Coronary artery (tissue), 2 donors: ENCODE data around the gene RSAD1.

Experiments
- DNase-seq: peaks from one replicate; pipeline ENCODE4 v3.0.0-alpha.2; 2017; ENCODE audit warnings: low spot score
- H3K27ac ChIP-seq, 2 donors: fragments of 200-600 bp; sonication (generic); one replicate each; pipeline ENCODE4 v1.5.1; 2016 to 2019
- H3K4me3 ChIP-seq: fragments of 200-600 bp; sonication (generic); 2 replicates; pipeline ENCODE4 v1.5.1; 2016; ENCODE audit warnings: mild to moderate bottlenecking, moderate library complexity
- TF ChIP-seq, protein P1 (sequence below): fragments of 200-600 bp; sonication (generic); IDR thresholded peaks from one replicate; pipeline ENCODE4 v1.5.1; 2019; ENCODE audit warnings: antibody characterized with exemption

RSAD1 gene

DNA sequence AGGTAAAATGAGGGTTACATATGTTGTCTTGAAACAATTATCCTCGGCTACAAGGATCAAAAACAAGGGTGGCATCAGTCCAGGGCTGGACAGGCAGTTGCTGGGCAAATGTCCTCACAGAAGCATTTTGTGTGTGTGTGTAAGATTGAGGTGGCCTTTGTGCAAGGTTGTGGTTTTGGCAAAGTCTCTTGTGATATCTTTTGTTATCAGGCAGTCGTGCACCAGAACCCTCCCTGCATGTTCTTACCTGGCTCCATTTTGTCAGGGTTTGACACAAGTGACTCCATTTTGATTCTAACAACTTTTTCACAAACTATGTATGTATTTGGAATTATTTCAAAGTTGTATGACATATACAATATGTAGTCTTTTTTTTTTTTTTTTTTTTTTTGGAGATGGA is 30.0 kb upstream of the RSAD1 start:
- TF ChIP-seq, protein P1, sequence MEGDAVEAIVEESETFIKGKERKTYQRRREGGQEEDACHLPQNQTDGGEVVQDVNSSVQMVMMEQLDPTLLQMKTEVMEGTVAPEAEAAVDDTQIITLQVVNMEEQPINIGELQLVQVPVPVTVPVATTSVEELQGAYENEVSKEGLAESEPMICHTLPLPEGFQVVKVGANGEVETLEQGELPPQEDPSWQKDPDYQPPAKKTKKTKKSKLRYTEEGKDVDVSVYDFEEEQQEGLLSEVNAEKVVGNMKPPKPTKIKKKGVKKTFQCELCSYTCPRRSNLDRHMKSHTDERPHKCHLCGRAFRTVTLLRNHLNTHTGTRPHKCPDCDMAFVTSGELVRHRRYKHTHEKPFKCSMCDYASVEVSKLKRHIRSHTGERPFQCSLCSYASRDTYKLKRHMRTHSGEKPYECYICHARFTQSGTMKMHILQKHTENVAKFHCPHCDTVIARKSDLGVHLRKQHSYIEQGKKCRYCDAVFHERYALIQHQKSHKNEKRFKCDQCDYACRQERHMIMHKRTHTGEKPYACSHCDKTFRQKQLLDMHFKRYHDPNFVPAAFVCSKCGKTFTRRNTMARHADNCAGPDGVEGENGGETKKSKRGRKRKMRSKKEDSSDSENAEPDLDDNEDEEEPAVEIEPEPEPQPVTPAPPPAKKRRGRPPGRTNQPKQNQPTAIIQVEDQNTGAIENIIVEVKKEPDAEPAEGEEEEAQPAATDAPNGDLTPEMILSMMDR, result no peak
- DNase-seq, result no peak
- Histone ChIP-seq H3K27ac (no peak overlapping the region), H3K4me3 (no peak overlapping the region)

DNA sequence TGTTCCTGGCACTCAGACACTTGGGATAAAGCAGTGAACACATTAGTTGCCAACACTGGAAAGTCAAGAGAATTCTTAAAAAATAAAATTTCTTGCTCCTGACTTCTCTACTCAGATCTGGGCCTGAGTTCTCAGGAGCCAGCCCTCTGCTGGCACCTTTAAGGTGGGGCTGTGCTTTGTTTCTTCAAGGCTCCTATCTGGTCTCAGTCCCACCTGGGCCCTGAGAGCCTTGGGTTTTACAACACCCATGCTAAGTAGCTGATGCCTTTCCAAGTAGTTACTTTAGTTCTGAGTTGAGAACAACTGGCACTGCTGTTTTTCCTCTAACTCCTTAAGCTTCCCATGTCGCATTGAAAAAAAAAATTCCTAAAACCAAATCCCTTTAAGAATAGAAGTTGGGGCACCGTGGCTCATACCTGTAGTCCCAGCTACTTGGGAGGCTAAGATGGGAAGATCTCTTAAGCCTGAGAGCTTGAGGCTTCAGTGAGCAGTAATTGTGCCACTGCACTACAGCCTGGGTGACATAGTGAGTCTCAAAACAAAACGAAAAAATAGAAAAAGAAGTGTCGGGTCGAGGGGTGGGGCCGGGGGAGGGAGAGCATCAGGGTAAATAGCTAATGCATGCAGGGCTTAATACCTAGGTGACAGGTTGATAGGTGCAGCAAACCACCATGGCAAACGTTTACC is 26.6 kb upstream of the RSAD1 start:
- Histone ChIP-seq H3K4me3 (no peak overlapping the region), H3K27ac (no peak overlapping the region)
- TF ChIP-seq, protein P1, result no peak
- no peak for DNase-seq

DNA sequence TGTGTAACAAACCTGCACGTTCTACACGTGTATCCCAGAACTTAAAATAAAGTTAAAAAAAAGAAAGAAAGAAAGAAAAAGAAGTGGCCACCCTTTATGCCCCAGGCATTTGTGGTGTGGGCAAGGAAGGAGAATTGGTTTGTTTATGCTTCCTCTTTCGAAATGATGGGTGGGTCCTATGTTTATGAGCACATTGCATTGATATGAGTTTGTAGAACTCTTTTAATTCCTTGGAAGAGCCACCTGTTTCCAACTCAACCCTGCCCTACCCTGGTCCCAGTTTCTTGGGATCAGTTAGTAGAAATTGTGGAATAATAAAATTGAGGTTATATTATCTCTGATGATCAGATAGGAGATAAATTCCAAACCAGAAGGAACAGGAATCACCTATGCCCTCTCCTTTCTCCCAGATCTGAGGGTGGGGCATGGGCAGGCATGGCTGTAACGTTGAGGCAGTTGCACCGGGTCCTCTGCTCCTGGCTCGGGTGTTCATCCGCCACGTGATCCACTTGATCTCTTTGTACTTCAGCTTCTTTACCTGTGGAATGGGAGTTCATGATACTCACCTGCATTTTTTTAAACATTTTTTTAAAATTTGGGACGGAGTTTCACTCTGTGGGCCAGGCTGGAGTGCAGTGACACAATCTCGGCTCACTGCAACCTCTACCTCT is 25.9 kb upstream of the RSAD1 start:
- Histone ChIP-seq H3K27ac (no peak overlapping the region), H3K4me3 (no peak overlapping the region)
- DNase-seq, result no peak
- TF ChIP-seq, protein P1, result no peak

DNA sequence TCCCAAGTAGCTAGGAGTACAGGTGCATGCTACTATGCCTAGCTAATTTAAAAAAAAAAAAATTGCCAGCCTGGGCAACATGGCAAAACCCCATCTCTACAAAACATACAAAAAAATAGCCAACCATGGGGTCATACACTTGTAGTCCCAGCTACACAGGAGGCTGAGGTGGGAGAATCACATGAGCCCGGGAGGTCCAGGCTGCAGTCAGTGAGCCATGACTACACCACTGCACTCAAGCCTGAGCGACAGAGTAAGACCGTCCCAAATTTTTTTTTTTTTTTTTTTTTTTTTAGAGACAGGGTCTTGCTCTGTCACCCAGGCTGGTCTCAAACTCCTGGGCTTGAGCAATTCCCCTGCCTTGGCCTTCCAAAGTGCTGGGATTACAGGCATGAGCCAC is 24.8 kb upstream of the RSAD1 start:
- DNase-seq, result no peak
- H3K4me3 ChIP-seq, result no peak overlapping the region
- TF ChIP-seq, protein P1, result no peak
- H3K27ac ChIP-seq, result no peak overlapping the region

DNA sequence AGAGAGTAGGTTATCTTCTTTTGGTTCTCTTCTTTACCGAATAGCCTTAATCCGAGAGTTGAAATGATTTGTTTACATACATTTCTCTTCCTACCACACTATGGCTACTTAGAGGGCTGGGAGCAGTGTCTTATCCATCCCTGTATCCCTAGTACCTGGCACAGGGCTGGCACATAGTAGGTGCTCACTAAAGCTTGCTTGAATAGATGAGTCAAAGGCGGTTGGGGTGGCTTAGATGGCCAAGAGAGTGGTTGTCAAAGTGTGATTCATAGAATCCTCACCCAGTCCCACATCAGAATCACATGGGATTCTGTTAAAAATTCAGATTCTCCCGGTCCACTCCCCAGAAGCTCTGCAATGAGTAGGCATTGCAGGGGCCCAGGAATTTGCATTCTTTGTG is 21.0 kb upstream of the RSAD1 start:
- no peak for DNase-seq
- TF ChIP-seq, protein P1, result no peak
- Histone ChIP-seq H3K4me3 (no peak overlapping the region), H3K27ac (no peak overlapping the region)

DNA sequence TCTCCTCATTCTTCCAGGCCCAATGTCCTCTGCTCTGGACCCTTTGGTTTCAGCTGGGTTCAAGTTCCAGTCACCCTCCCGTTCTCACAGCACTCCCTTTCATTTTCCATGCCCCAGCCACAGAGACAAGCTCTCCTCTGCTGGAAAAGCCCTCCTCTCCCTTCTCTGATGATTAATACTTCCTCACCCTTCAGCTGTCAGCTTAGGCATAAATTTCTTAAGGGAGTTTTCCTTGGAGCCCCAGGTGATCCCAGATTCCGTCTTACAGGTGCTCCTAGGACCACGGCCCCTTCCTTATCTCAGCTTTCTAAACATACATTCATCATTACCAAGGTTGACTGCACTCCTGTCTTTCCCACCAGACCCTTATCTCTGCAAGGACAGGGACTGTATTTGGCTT is 20.4 kb upstream of the RSAD1 start:
- no peak overlapping the region for H3K27ac ChIP-seq
- H3K4me3 ChIP-seq, result no peak overlapping the region
- TF ChIP-seq, protein P1, result no peak
- no peak for DNase-seq
